ENCODE results near the gene CGB1.

Gene CGB1

DNA sequence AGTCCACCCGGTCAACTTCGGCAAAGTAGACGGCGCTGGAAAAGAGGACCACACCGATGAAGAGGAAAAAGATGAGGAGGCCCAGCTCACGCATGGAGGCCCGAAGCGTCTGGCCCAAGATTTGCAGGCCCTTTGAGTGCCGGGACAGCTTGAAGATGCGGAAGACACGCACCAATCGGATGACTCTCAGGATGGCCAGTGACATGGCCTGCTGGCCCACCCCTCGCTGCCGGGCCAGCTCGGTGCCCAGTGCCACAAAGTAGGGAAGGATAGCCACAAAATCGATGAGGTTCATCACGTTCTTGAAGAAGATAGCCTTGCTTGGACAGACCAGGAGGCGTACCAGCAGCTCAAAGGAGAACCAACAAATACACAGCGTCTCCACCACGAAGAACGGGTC lies 33.7 kb upstream of the CGB1 start:
- Histone ChIP-seq H3K27me3 (replicated peaks; ENCODE audit: control insufficient read depth, insufficient read depth, low read length) (no peaks in the 10 kb centered on the region; the same call in 1 of the 2 replicates), H3K4me3 (replicated peaks; ENCODE audit: low read depth, low read length) (no peak overlapping the region), H3K36me3 (ENCODE audit: control insufficient read depth, insufficient read depth, low read length) (no peaks in the 10 kb centered on the region)
- TF ChIP-seq, protein P1, sequence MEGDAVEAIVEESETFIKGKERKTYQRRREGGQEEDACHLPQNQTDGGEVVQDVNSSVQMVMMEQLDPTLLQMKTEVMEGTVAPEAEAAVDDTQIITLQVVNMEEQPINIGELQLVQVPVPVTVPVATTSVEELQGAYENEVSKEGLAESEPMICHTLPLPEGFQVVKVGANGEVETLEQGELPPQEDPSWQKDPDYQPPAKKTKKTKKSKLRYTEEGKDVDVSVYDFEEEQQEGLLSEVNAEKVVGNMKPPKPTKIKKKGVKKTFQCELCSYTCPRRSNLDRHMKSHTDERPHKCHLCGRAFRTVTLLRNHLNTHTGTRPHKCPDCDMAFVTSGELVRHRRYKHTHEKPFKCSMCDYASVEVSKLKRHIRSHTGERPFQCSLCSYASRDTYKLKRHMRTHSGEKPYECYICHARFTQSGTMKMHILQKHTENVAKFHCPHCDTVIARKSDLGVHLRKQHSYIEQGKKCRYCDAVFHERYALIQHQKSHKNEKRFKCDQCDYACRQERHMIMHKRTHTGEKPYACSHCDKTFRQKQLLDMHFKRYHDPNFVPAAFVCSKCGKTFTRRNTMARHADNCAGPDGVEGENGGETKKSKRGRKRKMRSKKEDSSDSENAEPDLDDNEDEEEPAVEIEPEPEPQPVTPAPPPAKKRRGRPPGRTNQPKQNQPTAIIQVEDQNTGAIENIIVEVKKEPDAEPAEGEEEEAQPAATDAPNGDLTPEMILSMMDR (IDR thresholded peaks at IDR 0.05; ENCODE audit: insufficient read depth, low read length, poor library complexity, severe bottlenecking) = no peak
- DNase-seq (ENCODE audit: extremely low read depth, insufficient read length) = no peak

DNA sequence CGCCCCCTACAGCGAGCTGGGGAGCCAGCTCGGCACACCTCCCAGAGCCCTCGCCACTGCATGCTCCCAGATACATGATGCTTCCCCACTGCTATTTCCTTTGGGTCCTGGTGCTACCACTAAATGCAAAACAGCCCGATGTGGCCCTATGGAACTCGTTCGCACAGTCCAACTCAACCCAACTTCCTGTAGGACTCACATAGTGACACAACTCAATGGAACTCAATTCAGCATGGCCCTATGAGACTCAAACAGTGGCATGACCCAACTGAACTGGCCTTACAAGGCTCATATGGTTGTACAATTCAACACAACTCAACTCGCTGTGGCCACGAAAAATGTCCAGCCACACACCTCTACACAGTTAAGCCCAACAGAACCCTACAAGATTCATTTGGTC lies 32.3 kb upstream of the CGB1 start:
- Histone ChIP-seq H3K4me3 (replicated peaks; ENCODE audit: low read depth, low read length) (no peak overlapping the region), H3K36me3 (ENCODE audit: control insufficient read depth, insufficient read depth, low read length) (no peaks in the 10 kb centered on the region), H3K27me3 (replicated peaks; ENCODE audit: control insufficient read depth, insufficient read depth, low read length) (no peaks in the 10 kb centered on the region; the same call in 1 of the 2 replicates)
- no peak for DNase-seq (ENCODE audit: extremely low read depth, insufficient read length)
- TF ChIP-seq, protein P1 (IDR thresholded peaks at IDR 0.05; ENCODE audit: insufficient read depth, low read length, poor library complexity, severe bottlenecking) = no peak

DNA sequence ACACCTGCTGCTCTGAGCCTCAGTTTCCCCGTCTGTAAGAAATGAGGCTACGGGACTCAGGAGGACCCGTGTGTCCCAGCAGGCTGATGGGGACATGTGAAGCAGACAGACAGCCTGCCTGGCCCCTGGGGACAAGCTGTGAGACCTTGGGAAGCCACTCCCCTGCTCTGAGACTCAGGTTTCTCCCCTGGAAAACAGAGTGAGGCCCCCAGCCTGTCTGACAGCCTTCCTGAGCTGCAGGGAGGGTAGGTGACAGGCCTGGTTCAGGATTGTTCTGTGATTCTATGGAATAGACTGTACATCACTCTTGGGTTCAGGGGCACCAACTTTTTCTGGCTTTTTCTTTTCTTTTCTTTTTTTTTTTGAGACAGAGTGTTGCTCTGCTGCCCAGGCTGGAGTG lies 30.9 kb upstream of the CGB1 start:
- no peaks in the 10 kb centered on the region; the same call in 1 of the 2 replicates for H3K27me3 ChIP-seq (replicated peaks; ENCODE audit: control insufficient read depth, insufficient read depth, low read length)
- no peak for DNase-seq (ENCODE audit: extremely low read depth, insufficient read length)
- H3K36me3 ChIP-seq (ENCODE audit: control insufficient read depth, insufficient read depth, low read length) = no peaks in the 10 kb centered on the region
- TF ChIP-seq, protein P1 (IDR thresholded peaks at IDR 0.05; ENCODE audit: insufficient read depth, low read length, poor library complexity, severe bottlenecking) = no peak
- H3K4me3 ChIP-seq (replicated peaks; ENCODE audit: low read depth, low read length) = no peak overlapping the region

GRCh38 chr19:49065905-49066512 lies 29.3 kb upstream of the CGB1 start:
- Histone ChIP-seq H3K27me3 (replicated peaks; ENCODE audit: control insufficient read depth, insufficient read depth, low read length) (no peaks in the 10 kb centered on the region; the same call in 1 of the 2 replicates), H3K36me3 (ENCODE audit: control insufficient read depth, insufficient read depth, low read length) (no peaks in the 10 kb centered on the region), H3K4me3 (replicated peaks; ENCODE audit: low read depth, low read length) (no peak overlapping the region)
- DNase-seq (ENCODE audit: extremely low read depth, insufficient read length) = no peak
- TF ChIP-seq, protein P1 (IDR thresholded peaks at IDR 0.05; ENCODE audit: insufficient read depth, low read length, poor library complexity, severe bottlenecking) = no peak

GRCh38 chr19:49064768-49065611 lies 28.3 kb upstream of the CGB1 start, which contains the start of gene NTF4:
NTF4 (minus strand) TSS chr19:49064818; CDS start chr19:49061997, 2,821 bp downstream.
- TF ChIP-seq, protein P1 (IDR thresholded peaks at IDR 0.05; ENCODE audit: insufficient read depth, low read length, poor library complexity, severe bottlenecking) = no peak
- no peaks in the 10 kb centered on the region; the same call in 1 of the 2 replicates for H3K27me3 ChIP-seq (replicated peaks; ENCODE audit: control insufficient read depth, insufficient read depth, low read length)
- H3K4me3 ChIP-seq (replicated peaks; ENCODE audit: low read depth, low read length) = no peak within 1 kb of the TSS
- no peaks in the 10 kb centered on the region for H3K36me3 ChIP-seq (ENCODE audit: control insufficient read depth, insufficient read depth, low read length)
- DNase-seq (ENCODE audit: extremely low read depth, insufficient read length) = no peak
